Measurements from ENCODE around the gene MEGF10. TPM values are rescaled to one million over a fixed set of nuclear protein-coding genes. Genes with fewer than 3 reads are reported as not detected.

Gene MEGF10
- total RNA-seq, 1 donor: under 0.01 TPM

DNA sequence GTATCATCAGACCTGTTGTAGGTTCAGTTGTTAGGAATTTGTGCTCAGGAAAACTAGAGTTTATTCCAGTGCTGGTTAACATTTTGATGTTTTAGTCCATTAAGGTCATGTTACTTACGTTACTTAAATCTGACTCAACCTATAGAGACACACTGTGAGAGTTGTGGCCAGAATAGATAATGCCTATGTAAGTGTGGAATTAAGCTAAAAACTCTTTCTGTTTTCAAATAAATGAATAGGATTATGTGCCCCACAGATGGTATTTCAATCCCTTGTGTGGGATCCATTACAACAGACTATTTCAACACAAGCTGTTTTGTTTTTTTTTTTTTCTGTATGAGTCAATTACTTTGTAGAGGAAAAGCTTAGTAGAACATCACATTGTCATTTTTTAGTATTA lies 68.1 kb downstream of the MEGF10 start:
- Histone ChIP-seq H3K27me3 (ENCODE audit: insufficient read depth, low read length) (no peaks in the 10 kb centered on the region), H3K9me3 (ENCODE audit: low read depth, low read length) (no peaks in the 10 kb centered on the region), H3K4me1 (ENCODE audit: insufficient read depth, low read length) (no peaks in the 10 kb centered on the region), H3K4me3 (ENCODE audit: low read length) (no peak overlapping the region)

DNA sequence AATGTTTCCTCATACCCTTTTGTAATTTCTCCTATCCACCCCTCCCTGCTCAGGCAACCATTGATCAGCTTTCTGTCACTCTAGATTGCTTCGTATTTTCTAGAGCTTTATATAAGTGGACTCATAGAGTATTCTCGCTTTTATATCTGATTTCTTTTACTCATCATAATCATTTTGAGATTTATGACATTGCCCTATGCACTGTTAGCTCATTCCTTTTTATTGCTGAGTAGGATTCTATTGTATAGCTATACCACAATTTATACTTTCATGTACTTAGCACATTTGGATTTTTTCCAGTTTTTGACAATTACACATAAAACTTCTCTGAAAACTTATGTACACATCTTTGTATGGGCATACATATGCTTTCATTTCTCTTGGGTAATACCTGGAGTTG lies 68.9 kb downstream of the MEGF10 start:
- H3K27me3 ChIP-seq (ENCODE audit: insufficient read depth, low read length): no peaks in the 10 kb centered on the region
- no peaks in the 10 kb centered on the region for H3K4me1 ChIP-seq (ENCODE audit: insufficient read depth, low read length)
- no peak overlapping the region for H3K4me3 ChIP-seq (ENCODE audit: low read length)
- no peaks in the 10 kb centered on the region for H3K9me3 ChIP-seq (ENCODE audit: low read depth, low read length)

DNA sequence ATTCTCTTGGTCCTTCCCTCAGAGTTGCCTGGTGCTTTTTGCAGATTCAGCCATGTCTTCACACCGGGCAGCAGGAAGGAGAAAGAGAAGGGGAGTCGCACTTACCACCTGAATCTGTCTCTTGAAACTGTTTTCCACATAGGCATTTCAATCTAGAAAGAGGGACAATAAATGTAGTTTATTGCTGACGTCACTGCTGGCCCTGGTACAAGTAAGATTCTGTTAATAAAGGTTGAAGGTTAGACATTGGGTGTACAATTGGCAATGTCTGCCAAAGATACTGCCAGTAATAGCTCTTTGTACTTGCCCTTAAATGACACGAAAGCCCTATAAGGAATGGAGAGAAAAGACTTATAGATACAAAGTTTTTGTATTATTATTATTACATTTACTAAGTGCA lies 72.8 kb downstream of the MEGF10 start:
- Histone ChIP-seq H3K27me3 (ENCODE audit: insufficient read depth, low read length) (peaks cover 3% of the 10 kb centered on the region), H3K9me3 (ENCODE audit: low read depth, low read length) (no peaks in the 10 kb centered on the region), H3K4me1 (ENCODE audit: insufficient read depth, low read length) (no peaks in the 10 kb centered on the region), H3K4me3 (ENCODE audit: low read length) (no peak overlapping the region)

DNA sequence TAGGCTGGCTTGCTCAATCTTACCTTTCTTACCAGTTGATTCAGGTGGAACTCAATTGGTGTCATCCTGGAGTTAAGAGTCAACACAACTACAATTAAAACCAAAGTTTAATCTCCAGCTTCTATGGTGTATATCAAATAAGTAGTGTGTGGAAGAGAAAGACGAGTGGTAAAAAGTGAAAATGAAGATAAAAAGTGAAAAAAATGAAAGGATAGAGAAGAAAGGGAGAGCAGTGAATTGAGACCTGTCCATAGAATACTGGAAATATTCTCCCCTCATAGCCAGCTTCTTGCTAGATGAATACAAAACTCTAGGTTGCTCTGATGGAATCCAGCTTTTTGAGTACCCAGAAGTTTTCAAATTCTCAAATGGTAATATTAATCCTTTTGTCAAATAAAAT lies 76.4 kb downstream of the MEGF10 start:
- no peaks in the 10 kb centered on the region for H3K9me3 ChIP-seq (ENCODE audit: low read depth, low read length)
- H3K4me3 ChIP-seq (ENCODE audit: low read length): no peak overlapping the region
- peaks cover 3% of the 10 kb centered on the region for H3K27me3 ChIP-seq (ENCODE audit: insufficient read depth, low read length)
- H3K4me1 ChIP-seq (ENCODE audit: insufficient read depth, low read length): no peaks in the 10 kb centered on the region

DNA sequence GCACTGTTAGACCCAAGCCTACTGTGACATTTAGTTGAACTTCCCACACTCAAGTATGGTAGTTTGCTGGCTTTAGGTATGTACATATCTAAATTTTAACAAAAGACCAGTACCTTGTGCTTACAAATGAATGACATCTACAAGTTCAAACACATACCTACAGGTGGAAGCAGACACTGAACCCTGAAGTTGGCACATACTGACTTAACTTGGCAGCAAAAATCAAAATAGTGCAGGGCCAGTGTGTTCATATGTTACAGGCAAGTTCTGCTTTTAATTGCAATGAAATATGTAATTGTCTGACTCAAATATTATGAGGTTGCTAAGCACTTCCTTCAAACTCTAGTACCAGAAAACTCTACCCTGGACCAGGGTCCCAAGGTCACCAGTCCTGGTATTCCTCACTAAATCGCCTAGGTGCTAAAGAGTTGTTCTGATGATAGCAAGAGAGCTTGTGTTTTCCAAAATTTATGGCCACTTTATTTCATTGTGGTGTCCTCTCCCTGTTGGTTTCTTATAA lies 77.4 kb downstream of the MEGF10 start:
- Histone ChIP-seq H3K4me1 (ENCODE audit: insufficient read depth, low read length) (no peaks in the 10 kb centered on the region), H3K27me3 (ENCODE audit: insufficient read depth, low read length) (peaks cover 3% of the 10 kb centered on the region), H3K9me3 (ENCODE audit: low read depth, low read length) (no peaks in the 10 kb centered on the region), H3K4me3 (ENCODE audit: low read length) (no peak overlapping the region)

DNA sequence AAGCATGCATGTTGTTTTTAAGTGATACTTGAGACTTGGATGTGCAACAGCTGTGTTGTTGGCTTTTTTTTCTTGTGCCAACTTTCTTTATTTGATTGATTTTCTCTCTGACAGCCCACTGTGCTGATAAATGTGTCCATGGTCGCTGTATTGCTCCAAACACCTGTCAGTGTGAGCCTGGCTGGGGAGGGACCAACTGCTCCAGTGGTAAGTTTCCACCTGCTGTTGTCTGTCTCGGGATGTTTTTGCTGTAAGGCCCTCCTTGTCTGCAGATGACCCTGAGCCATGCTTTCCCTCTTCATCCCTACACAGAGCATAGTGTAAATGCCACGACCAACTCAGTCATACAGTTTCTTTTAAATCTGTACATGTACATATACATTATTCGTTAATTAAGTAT lies 79.2 kb downstream of the MEGF10 start:
- Histone ChIP-seq H3K4me3 (ENCODE audit: low read length) (no peak overlapping the region), H3K27me3 (ENCODE audit: insufficient read depth, low read length) (peaks cover 3% of the 10 kb centered on the region), H3K9me3 (ENCODE audit: low read depth, low read length) (no peaks in the 10 kb centered on the region), H3K4me1 (ENCODE audit: insufficient read depth, low read length) (no peaks in the 10 kb centered on the region)

DNA sequence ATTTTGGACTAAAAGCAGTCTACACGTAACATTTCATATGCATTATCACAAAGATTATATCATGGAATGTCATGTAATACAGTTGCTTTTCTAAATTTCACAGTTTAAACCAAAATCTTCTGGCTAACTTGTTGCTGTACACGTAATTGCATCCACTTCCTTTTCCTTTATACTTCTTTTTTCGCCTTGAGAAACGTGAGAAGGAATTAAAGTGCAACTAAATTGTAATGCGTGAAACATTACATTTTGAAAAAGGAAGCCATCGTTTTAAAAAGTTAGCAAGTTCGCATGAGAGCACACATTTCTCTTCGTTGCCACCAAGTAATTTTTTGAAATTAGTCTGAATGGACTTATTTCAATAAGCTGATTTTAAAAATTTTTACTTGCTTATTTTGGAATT lies 80.0 kb downstream of the MEGF10 start:
- H3K9me3 ChIP-seq (ENCODE audit: low read depth, low read length): no peaks in the 10 kb centered on the region
- H3K4me1 ChIP-seq (ENCODE audit: insufficient read depth, low read length): no peaks in the 10 kb centered on the region
- no peaks in the 10 kb centered on the region for H3K27me3 ChIP-seq (ENCODE audit: insufficient read depth, low read length)
- no peak overlapping the region for H3K4me3 ChIP-seq (ENCODE audit: low read length)

DNA sequence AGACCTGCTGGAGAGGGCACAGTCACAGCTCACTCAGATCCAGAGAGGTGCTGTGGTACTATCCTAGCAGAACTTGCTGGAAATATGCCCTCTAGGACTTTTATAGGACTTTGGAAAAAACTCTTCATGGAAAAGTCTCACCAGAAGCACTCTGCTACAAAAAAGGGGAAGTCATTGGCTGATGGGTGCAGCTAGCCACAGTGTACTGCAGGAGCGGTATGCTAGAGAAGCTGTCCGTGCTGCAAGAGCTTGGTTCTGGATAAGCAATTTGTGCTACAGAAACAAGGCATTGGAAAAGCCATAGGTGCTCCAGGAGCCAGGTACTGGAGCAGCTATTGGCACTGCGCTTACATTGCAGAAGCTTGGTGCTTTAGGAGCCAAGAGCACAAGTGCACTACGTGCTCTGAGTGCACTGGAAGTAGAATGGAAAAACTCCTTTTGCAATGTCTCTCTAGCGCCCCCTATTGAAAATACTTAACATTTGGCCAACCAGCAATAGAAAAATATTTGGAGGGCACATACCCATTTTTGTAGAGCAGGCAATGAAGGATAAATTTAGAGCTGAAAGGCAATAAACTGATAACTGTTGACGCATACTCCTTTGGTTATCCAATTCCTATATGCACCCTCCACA lies 83.4 kb downstream of the MEGF10 start:
- no peaks in the 10 kb centered on the region for H3K4me1 ChIP-seq (ENCODE audit: insufficient read depth, low read length)
- no peaks in the 10 kb centered on the region for H3K27me3 ChIP-seq (ENCODE audit: insufficient read depth, low read length)
- H3K4me3 ChIP-seq (ENCODE audit: low read length): no peak overlapping the region
- H3K9me3 ChIP-seq (ENCODE audit: low read depth, low read length): no peaks in the 10 kb centered on the region

DNA sequence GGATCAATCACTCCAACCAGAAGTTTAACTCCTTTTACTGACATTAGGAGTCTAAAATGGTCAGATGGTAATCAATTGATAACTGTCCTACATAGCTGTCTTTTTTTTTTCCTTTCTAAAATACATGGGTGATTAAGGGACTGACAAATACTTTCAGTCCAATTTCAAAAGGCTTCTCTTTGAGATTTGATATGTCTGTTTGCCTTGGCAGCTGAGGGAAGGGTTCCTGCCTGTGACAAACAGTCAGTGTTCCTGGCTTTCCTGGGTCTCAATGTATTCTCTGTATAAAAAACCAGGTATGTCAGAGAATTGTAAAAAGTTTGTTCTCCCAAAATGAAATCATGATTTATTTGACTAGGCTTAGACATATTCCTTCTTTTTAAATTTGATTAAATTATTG lies 84.5 kb downstream of the MEGF10 start:
- no peaks in the 10 kb centered on the region for H3K9me3 ChIP-seq (ENCODE audit: low read depth, low read length)
- H3K27me3 ChIP-seq (ENCODE audit: insufficient read depth, low read length): no peaks in the 10 kb centered on the region
- no peak overlapping the region for H3K4me3 ChIP-seq (ENCODE audit: low read length)
- H3K4me1 ChIP-seq (ENCODE audit: insufficient read depth, low read length): no peaks in the 10 kb centered on the region

DNA sequence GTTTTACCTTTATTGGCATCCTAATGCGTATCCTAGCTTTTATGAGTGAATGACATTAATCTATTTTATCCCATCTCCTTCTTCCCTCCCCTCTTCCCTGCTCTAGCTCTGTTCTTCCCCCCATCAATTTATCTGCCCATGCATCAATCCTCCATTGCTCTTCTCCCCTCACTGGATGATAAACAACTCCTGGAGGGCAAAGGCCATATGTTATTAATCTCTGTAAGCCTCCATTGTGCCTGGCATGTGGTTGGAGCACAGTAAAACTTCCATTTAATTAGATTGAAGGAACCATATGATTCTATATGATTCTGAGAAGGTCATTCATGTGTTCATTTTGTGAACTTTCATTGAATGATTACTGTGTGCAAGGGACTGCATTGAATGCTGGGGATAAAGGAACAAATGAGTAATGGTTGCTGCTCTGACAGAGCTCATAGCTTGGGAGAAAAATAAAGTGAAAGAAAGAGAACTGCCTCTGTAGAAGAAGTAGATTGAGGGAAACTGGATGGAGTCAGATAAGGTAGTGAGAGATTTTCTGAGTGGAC lies 85.0 kb downstream of the MEGF10 start:
- no peaks in the 10 kb centered on the region for H3K4me1 ChIP-seq (ENCODE audit: insufficient read depth, low read length)
- no peaks in the 10 kb centered on the region for H3K27me3 ChIP-seq (ENCODE audit: insufficient read depth, low read length)
- H3K9me3 ChIP-seq (ENCODE audit: low read depth, low read length): no peaks in the 10 kb centered on the region
- no peak overlapping the region for H3K4me3 ChIP-seq (ENCODE audit: low read length)

DNA sequence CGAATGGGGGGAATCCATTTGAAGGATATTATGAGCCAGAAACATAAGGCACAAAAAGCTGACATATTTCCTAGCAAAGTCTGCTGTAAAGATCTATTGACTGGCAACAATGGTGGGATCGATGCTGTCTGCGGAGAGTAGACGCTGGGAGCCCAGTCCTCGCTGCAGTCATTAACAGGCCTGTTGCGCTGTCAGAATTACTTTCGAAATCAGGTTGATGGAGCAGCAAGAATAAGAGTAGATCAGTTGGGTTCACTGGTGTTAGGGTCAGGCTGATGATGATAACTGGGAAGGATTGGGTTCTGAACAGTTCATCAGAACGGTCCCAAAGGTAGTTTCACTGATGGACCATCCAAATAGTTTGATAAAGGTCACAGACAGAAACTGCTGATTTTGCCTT lies 87.1 kb downstream of the MEGF10 start:
- no peaks in the 10 kb centered on the region for H3K4me1 ChIP-seq (ENCODE audit: insufficient read depth, low read length)
- no peaks in the 10 kb centered on the region for H3K27me3 ChIP-seq (ENCODE audit: insufficient read depth, low read length)
- H3K9me3 ChIP-seq (ENCODE audit: low read depth, low read length): no peaks in the 10 kb centered on the region
- no peak overlapping the region for H3K4me3 ChIP-seq (ENCODE audit: low read length)

DNA sequence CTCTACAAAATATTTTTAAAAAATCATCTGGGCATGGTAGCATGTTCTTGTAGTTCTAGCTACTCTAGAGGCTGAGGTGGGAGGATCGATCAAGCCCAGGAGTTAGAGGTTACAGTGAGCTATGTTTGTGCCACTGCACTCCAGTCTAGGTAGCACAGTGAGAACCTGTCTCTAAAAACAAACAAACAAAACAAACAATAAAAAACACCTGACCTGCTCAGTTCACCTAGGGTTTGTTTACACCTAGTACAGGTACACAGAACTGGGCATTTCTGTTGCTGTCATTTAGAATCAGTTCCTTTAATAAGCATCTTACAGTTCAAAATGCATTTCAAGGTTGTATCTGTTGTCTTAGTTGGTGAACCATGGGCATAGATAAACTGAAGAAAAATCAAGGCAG lies 95.3 kb downstream of the MEGF10 start:
- H3K4me1 ChIP-seq (ENCODE audit: insufficient read depth, low read length): no peaks in the 10 kb centered on the region
- no peak overlapping the region for H3K4me3 ChIP-seq (ENCODE audit: low read length)
- H3K9me3 ChIP-seq (ENCODE audit: low read depth, low read length): no peaks in the 10 kb centered on the region
- no peaks in the 10 kb centered on the region for H3K27me3 ChIP-seq (ENCODE audit: insufficient read depth, low read length)

DNA sequence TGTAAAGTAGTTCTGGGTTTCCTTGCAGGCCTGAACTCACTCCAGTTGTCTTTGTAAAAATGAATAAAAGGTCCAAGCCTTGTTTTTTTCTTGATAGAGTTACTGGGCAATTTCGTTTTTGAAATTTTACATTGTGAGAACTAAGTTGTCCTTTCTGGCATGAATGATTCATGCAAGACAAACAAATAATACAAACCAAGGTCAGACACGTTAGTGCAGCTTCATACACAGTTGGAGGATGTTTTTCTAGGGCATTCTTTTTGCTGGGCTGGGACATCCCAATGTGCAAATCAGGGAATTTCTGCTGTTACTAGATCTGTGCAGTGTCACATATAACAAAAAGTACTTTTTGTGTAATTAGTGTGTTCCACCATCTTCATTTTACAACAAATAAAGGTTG lies 96.0 kb downstream of the MEGF10 start:
- Histone ChIP-seq H3K4me1 (ENCODE audit: insufficient read depth, low read length) (no peaks in the 10 kb centered on the region), H3K9me3 (ENCODE audit: low read depth, low read length) (no peaks in the 10 kb centered on the region), H3K4me3 (ENCODE audit: low read length) (no peak overlapping the region), H3K27me3 (ENCODE audit: insufficient read depth, low read length) (no peaks in the 10 kb centered on the region)

DNA sequence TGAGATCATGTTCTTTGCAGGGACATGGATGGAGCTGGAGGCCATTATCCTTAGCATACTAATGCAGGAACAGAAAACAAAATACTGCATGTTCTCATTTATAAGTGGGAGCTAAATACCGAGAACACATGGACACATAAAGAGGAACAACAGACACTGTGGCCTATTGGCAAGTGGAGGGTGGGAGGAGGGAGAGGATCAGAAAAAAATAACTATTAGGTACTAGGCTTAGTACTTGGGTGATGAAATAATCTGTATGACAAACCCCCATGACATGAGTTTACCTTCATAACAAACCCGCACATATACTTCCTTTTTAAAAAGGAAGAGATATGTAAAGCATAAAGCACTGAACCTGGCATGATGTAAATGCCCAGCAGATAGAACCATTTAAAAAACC lies 99.0 kb downstream of the MEGF10 start:
- no peaks in the 10 kb centered on the region for H3K27me3 ChIP-seq (ENCODE audit: insufficient read depth, low read length)
- H3K4me1 ChIP-seq (ENCODE audit: insufficient read depth, low read length): no peaks in the 10 kb centered on the region
- no peak overlapping the region for H3K4me3 ChIP-seq (ENCODE audit: low read length)
- H3K9me3 ChIP-seq (ENCODE audit: low read depth, low read length): no peaks in the 10 kb centered on the region

DNA sequence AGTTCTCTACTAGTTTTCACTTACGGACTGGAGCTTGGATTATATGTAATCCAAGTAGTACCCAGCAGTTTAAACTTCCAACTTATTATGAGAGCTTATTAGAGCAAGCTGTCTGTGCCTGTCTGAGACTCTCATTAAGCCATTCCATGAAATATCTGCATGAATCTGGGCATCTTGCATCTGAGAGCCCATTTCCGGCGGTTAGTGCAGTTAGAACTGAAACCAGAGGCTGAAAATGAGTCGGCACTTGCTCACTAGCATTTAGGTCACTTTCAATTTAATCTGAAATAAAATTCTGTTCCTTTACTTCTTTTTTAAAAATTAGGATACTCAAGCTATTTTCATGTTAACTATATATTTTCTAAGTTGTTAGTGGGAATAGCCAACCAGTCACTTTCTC lies 102.2 kb downstream of the MEGF10 start:
- no peaks in the 10 kb centered on the region for H3K4me1 ChIP-seq (ENCODE audit: insufficient read depth, low read length)
- no peaks in the 10 kb centered on the region for H3K9me3 ChIP-seq (ENCODE audit: low read depth, low read length)
- H3K4me3 ChIP-seq (ENCODE audit: low read length): no peak overlapping the region
- peaks cover 3% of the 10 kb centered on the region for H3K27me3 ChIP-seq (ENCODE audit: insufficient read depth, low read length)

DNA sequence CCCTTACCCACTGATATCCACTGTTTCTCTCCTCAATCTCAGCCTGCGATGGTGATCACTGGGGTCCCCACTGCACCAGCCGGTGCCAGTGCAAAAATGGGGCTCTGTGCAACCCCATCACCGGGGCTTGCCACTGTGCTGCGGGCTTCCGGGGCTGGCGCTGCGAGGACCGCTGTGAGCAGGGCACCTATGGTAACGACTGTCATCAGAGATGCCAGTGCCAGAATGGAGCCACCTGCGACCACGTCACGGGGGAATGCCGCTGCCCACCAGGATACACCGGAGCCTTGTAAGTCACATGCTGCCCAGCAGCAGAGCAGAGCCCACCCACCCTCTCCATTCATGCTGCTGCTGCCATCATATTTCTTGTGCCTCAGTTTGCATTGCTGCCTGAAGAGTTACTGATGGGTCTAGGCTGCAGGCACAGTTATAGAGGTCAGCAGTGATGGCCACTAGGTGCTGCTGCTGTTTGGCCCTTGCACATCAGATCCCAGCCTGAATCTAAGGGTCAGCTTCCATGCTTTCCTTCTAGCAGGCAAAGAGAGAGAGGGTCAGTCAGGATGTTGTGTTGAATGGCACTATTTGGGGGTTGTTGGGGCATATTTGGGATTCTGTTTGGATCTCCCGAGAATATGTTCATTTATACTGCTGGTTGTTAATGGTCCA lies 106.0 kb downstream of the MEGF10 start:
- no peaks in the 10 kb centered on the region for H3K4me1 ChIP-seq (ENCODE audit: insufficient read depth, low read length)
- H3K4me3 ChIP-seq (ENCODE audit: low read length): no peak overlapping the region
- H3K27me3 ChIP-seq (ENCODE audit: insufficient read depth, low read length): peaks cover 3% of the 10 kb centered on the region
- no peaks in the 10 kb centered on the region for H3K9me3 ChIP-seq (ENCODE audit: low read depth, low read length)
